Mononuclear cell (primary cell): ENCODE data around the gene AUTS2. TPM values are rescaled to one million over a fixed set of nuclear protein-coding genes. Genes with fewer than 3 reads are reported as not detected.

Experiments
- H3K27me3 ChIP-seq: 2 replicates; pipeline ENCODE4 v1.6.0; 2011; ENCODE audit warnings: low read length, control low read depth; ENCODE audit not compliant: insufficient read depth
- H3K4me1 ChIP-seq: 2 replicates; pipeline ENCODE4 v1.5.1; 2011; ENCODE audit warnings: mild to moderate bottlenecking, low read length, control low read depth; ENCODE audit not compliant: insufficient read depth
- H3K4me3 ChIP-seq: 2 replicates; pipeline ENCODE4 v1.5.1; 2011; ENCODE audit warnings: mild to moderate bottlenecking, low read length, moderate library complexity
- H3K9me3 ChIP-seq: 2 replicates; pipeline ENCODE4 v1.5.1; 2011; ENCODE audit warnings: low read depth, mild to moderate bottlenecking, control low read depth, low read length
- total RNA-seq: library from RNA; depleted of rRNA; stranded (reverse); fragments of >200 nt; gene quantifications from one replicate; pipeline ENCODE4 v1.2.3, GENCODE V29; 2012

AUTS2 gene
- total RNA-seq, 1 donor: 16.5 TPM

GRCh38 chr7:70040970-70041766 is 442.9 kb downstream of the AUTS2 start:
- H3K4me1 ChIP-seq: no peaks in the 10 kb centered on the region
- H3K9me3 ChIP-seq: no peaks in the 10 kb centered on the region
- no peaks in the 10 kb centered on the region for H3K27me3 ChIP-seq
- no peak overlapping the region for H3K4me3 ChIP-seq

GRCh38 chr7:70042533-70042932 is 444.3 kb downstream of the AUTS2 start:
- H3K27me3 ChIP-seq: no peaks in the 10 kb centered on the region
- no peak overlapping the region for H3K4me3 ChIP-seq
- H3K9me3 ChIP-seq: no peaks in the 10 kb centered on the region
- H3K4me1 ChIP-seq: no peaks in the 10 kb centered on the region

- H3K27me3 ChIP-seq: no peaks in the 10 kb centered on the region
- H3K4me3 ChIP-seq: no peak overlapping the region
- H3K4me1 ChIP-seq: no peaks in the 10 kb centered on the region
- no peaks in the 10 kb centered on the region for H3K9me3 ChIP-seq
Observed at GRCh38 chr7:70043015-70043538, 444.8 kb downstream of the AUTS2 start.

- H3K4me1 ChIP-seq: no peaks in the 10 kb centered on the region
- no peaks in the 10 kb centered on the region for H3K9me3 ChIP-seq
- no peaks in the 10 kb centered on the region for H3K27me3 ChIP-seq
- no peak overlapping the region for H3K4me3 ChIP-seq
Observed at GRCh38 chr7:70044064-70044463, 445.8 kb downstream of the AUTS2 start.

- Histone ChIP-seq H3K9me3 (no peaks in the 10 kb centered on the region), H3K4me1 (no peaks in the 10 kb centered on the region), H3K27me3 (no peaks in the 10 kb centered on the region), H3K4me3 (no peak overlapping the region)
Observed at GRCh38 chr7:70044525-70044924, 446.2 kb downstream of the AUTS2 start.

- Histone ChIP-seq H3K4me1 (no peaks in the 10 kb centered on the region), H3K27me3 (no peaks in the 10 kb centered on the region), H3K9me3 (no peaks in the 10 kb centered on the region), H3K4me3 (no peak overlapping the region)
Observed at GRCh38 chr7:70044981-70045380, 446.7 kb downstream of the AUTS2 start.

GRCh38 chr7:70047384-70047783 is 449.1 kb downstream of the AUTS2 start:
- Histone ChIP-seq H3K4me3 (no peak overlapping the region), H3K9me3 (no peaks in the 10 kb centered on the region), H3K27me3 (no peaks in the 10 kb centered on the region), H3K4me1 (no peaks in the 10 kb centered on the region)

- no peaks in the 10 kb centered on the region for H3K27me3 ChIP-seq
- no peaks in the 10 kb centered on the region for H3K9me3 ChIP-seq
- no peak overlapping the region for H3K4me3 ChIP-seq
Observed at GRCh38 chr7:70047891-70048448, 449.7 kb downstream of the AUTS2 start.

GRCh38 chr7:70051726-70052125 is 453.5 kb downstream of the AUTS2 start:
- Histone ChIP-seq H3K27me3 (no peaks in the 10 kb centered on the region), H3K4me3 (no peak overlapping the region), H3K4me1 (no peaks in the 10 kb centered on the region), H3K9me3 (no peaks in the 10 kb centered on the region)

More at GRCh38 chr7:70047891-70048448, 449.7 kb downstream of the AUTS2 start:
- no peaks in the 10 kb centered on the region for H3K4me1 ChIP-seq

- no peaks in the 10 kb centered on the region for H3K27me3 ChIP-seq
- H3K4me3 ChIP-seq: no peak overlapping the region
- no peaks in the 10 kb centered on the region for H3K9me3 ChIP-seq
- no peaks in the 10 kb centered on the region for H3K4me1 ChIP-seq
Observed at GRCh38 chr7:70052691-70053090, 454.4 kb downstream of the AUTS2 start.

- Histone ChIP-seq H3K4me3 (no peak overlapping the region), H3K27me3 (no peaks in the 10 kb centered on the region), H3K4me1 (no peaks in the 10 kb centered on the region), H3K9me3 (no peaks in the 10 kb centered on the region)
Observed at GRCh38 chr7:70053421-70053820, 455.1 kb downstream of the AUTS2 start.

GRCh38 chr7:70053989-70054388 is 455.7 kb downstream of the AUTS2 start:
- Histone ChIP-seq H3K27me3 (no peaks in the 10 kb centered on the region), H3K4me3 (no peak overlapping the region), H3K4me1 (no peaks in the 10 kb centered on the region), H3K9me3 (no peaks in the 10 kb centered on the region)

- H3K27me3 ChIP-seq: no peaks in the 10 kb centered on the region
- no peak overlapping the region for H3K4me3 ChIP-seq
Observed at GRCh38 chr7:70056363-70056762, 458.1 kb downstream of the AUTS2 start.

GRCh38 chr7:70060298-70061068 is 462.2 kb downstream of the AUTS2 start:
- Histone ChIP-seq H3K9me3 (no peaks in the 10 kb centered on the region), H3K27me3 (no peaks in the 10 kb centered on the region), H3K4me3 (no peak overlapping the region), H3K4me1 (no peaks in the 10 kb centered on the region)

More at GRCh38 chr7:70056363-70056762, 458.1 kb downstream of the AUTS2 start:
- Histone ChIP-seq H3K4me1 (no peaks in the 10 kb centered on the region), H3K9me3 (no peaks in the 10 kb centered on the region)

GRCh38 chr7:70063371-70063770 is 465.1 kb downstream of the AUTS2 start:
- H3K4me3 ChIP-seq: no peak overlapping the region

More at GRCh38 chr7:70063371-70063770, 465.1 kb downstream of the AUTS2 start:
- Histone ChIP-seq H3K27me3 (no peaks in the 10 kb centered on the region), H3K9me3 (no peaks in the 10 kb centered on the region), H3K4me1 (no peaks in the 10 kb centered on the region)
